HG02571 (cell line): ENCODE measurements around the gene COPZ2.
"Not testable (repeated sequence)": the region's sequence is repeated elsewhere in the genome, so short reads cannot be mapped to it uniquely, and the experiment has no call there.

ENCODE experiments used
- ATAC-seq: cut with Tn5 transposase; IDR thresholded peaks from one replicate; pipeline ENCODE4 v1.9.1; 2021; ENCODE audit warnings: mild to moderate bottlenecking, moderate library complexity; ENCODE audit not compliant: unreplicated experiment

The COPZ2 gene

DNA sequence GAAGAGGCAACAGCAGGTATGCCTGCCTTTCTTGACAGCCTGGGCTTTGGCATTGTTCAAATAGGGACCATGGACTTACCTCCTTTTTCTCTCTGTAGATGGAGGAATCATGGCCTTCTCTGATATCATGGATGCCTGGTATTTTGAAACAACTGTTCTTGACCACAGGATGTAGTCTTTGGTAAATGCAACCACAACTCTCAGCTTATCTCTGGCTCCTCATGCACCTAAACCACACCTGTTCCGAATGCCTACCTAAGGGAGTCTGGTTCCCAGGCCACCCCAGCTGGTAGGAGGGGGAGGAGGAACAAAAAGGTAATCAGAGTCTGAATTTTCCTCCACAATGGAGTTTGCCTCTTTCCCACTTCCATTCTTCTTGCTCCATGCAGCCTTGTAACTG lies 47.9 kb downstream of the COPZ2 start:
- no peak for ATAC-seq

DNA sequence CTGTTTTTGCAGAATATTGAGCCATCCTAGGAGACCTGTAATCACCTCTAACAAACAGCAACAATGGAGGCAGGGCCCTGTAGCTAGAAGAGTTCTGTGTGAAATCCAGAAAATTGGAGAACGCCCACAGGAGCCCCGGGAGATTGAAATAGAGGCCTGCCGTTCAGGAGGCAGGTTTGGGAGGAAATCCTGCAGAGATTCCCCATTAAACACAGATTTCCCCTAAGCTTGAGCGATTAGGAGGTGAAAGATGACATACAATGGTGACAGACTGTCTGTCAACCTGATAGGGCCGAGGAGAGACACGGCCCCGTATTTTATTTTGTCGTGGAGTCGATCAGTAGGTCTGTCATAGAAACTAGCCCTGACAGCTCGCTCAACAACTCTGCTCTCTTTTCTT lies 48.4 kb downstream of the COPZ2 start:
- ATAC-seq, result no peak

DNA sequence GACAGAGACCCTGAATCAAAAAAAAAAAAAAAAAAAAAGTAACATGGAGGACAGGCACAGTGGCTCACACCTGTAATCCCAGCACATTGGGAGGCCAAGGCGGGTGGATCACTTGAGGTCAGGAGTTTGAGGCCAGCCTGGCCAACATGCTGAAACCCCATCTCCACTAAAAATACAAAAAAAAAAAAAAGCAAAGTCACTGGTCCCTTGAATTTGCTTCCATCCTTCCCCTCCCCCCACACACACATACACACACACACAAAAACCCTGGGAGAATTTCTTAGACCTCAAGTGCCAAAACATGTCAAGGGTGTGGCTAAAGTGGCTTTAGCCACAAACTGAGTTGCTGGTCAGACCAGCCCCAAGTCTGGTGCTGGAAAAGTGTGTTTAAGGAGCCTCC lies 49.2 kb downstream of the COPZ2 start:
- ATAC-seq, result not testable (repeated sequence)

GRCh38 chr17:47987240-47987835 lies 50.3 kb downstream of the COPZ2 start:
- no peak for ATAC-seq

GRCh38 chr17:47986520-47986919 lies 51.1 kb downstream of the COPZ2 start:
- ATAC-seq, result no peak

- ATAC-seq, result no peak
Observed at GRCh38 chr17:47983492-47984223, 53.9 kb downstream of the COPZ2 start.

DNA sequence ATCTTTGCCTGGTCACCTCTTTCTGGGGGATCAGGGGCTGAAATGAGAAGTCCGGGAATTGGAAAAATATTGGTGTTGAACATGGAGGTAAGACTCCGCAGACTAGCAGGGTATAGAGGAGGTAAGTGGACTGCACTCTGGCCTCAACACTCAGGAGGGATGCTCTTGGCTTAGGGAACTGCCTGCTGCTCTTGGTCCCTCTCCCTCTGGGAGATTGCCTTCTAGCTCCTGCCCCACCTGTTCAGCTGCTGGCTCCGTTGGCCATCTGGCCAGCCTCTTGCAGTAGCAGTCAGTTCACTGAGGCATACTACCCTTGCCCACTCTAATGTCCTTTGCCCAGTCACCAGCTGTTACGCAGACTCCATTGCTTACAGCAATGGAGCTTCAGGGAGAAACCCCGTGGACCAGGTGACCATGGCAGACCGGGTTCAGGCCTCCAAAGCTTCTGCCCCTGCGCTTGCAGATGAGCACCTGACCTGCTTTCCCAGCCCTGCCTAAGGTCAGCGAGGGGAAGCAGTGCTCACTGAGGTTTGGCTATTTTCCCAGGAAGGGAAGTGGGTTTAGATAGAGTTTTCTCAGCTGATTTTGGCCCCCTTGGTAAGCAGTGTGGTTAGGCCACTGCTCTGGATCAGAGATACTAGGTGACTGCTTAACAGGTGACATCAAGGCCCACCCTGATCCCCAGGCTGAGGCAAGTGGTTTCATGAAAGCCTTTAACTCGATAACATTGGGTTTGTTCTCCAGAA lies 54.8 kb downstream of the COPZ2 start:
- ATAC-seq, result no peak

- ATAC-seq, result no peak
Observed at GRCh38 chr17:47982091-47982617, 55.4 kb downstream of the COPZ2 start.

DNA sequence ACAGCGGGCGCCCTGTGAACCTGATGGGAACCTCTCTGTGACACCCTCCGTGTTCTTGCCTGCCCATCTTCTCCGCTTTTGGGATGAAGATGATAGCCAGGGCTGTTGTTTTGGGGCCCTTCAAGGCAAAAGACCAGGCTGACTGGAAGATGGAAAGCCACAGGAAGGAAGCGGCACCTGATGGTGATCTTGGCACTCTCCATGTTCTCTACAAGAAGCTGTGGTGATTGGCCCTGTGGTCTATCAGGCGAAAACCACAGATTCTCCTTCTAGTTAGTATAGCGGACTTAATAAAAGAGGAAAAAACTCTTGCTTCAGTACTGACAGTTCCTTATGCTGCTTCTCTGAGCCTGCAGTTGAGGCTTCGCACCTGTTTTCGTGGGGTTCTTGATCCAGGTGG lies 56.1 kb downstream of the COPZ2 start:
- ATAC-seq, result no peak

DNA sequence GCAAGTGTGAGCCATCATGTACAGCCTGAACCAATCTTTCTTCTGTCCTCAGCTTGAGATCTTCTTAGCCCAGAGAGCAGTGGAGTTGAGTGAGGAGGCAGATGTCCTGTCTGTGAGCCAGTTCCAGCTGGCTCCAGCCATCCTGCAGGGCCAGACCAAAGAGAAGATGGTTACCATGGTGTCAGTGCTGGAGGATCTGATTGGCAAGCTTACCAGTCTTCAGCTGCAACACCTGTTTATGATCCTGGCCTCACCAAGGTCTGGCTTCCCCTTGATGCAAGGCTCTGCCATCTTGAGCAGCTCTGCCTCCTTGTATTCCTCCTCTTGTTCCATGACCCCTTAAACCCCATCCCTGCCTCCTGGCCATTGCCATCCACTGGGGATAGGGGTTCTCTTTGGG lies 57.1 kb downstream of the COPZ2 start:
- no peak for ATAC-seq

GRCh38 chr17:47978324-47978723 lies 59.3 kb downstream of the COPZ2 start:
- ATAC-seq, result no peak
